Measurements from ENCODE around the gene CXXC5. TPM values are rescaled to one million over a fixed set of nuclear protein-coding genes. Genes with fewer than 3 reads are reported as not detected.

CXXC5 gene
- total and polyA plus RNA-seq, 9 of the 15 experiments (the other 6 are each of a cell fraction or from before 2014, with no cell fraction given): 1.9 to 123 (median 45.8) TPM

DNA sequence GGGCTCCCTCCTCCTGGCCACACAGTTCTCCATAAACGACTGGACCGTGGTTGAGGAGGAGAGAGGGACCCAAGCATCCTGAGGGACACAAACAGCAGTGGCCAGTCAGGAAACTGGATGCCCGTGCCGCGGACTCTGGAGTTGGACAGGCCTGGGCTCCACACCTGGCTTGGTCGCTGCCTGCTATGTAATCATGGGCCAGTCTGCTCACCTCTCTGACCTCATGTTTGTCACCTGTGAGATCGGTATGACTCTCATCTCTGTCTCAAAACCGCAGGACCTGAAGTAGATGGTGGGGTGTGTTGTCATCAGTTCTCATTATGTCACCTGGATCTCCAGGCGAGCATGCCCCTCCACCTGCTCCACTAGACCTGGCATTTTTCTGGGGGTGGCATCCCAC, 14.5 kb downstream of the CXXC5 start:
- TF ChIP-seq, protein P1, sequence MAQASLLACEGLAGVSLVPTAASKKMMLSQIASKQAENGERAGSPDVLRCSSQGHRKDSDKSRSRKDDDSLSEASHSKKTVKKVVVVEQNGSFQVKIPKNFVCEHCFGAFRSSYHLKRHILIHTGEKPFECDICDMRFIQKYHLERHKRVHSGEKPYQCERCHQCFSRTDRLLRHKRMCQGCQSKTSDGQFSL (CRISPR knock-in tag; IDR thresholded peaks at IDR 0.05): 0 out of 2 replicates have a peak, but pooled peaks have one; percentile 20
- TF ChIP-seq, protein P1 (tag; IDR thresholded peaks at IDR 0.05): no peak
- no peak for TF ChIP-seq ZNF668 (CRISPR knock-in tag; IDR thresholded peaks at IDR 0.05)
- Histone ChIP-seq H3K9ac (ENCODE audit: insufficient read depth in 1 of 2, low read depth in 2 of 2, low read length in 2 of 2) (peak overlapping the region in 1 of 2 experiments; percentile 95; a peak in 1 of 4 replicates), H3K4me3 (no peak overlapping the region), H3K9me3 (replicated peaks; ENCODE audit: control insufficient read depth, insufficient read depth, low read depth, low read length) (no peaks in the 10 kb centered on the region), H3K27me3 (ENCODE audit: control insufficient read depth in 2 of 2, insufficient read depth in 2 of 2, low read length in 2 of 2) (no peaks in the 10 kb centered on the region), H3K27ac (ENCODE audit: extremely low read depth, low read depth, low read length) (peak overlapping the region; percentile 49; the same call in 2 of the 3 replicates), H3K36me3 (ENCODE audit: control insufficient read depth, insufficient read depth, low read length) (peaks cover 59% of the 10 kb centered on the region; the same call in 2 of the 3 replicates), H2AFZ (ENCODE audit: low read depth, low read length) (no peak overlapping the region), H3K9me1 (ENCODE audit: control insufficient read depth, insufficient read depth, low read length) (peaks cover 8% of the 10 kb centered on the region), H3K4me1 (replicated peaks in 1 of 2; ENCODE audit: control insufficient read depth in 2 of 2, insufficient read depth in 2 of 2, low read length in 2 of 2) (peaks cover 87 to 90% of the 10 kb centered on the region in 2 experiments), H3K79me2 (ENCODE audit: control insufficient read depth, insufficient read depth, low read length) (peaks cover 100% of the 10 kb centered on the region), H3K4me2 (ENCODE audit: insufficient read depth, low read length) (no peak overlapping the region), H4K20me1 (replicated peaks; ENCODE audit: control insufficient read depth, insufficient read depth, low read length) (peaks cover 59% of the 10 kb centered on the region; the same call in 1 of the 2 replicates)
- DNase-seq (ENCODE audit: extremely low read depth in 1 of 4, low spot score in 3 of 4) (no peak), ATAC-seq (no peak), FAIRE-seq (no peak)
- ChIA-PET CTCF (ENCODE audit: low intra/inter-chr PET ratio) (no interaction called here), POLR2A (interaction anchor here (0.6 to 2.8 kb wide), 2 partner anchors 11 to 77 kb away, joined by 3 to 13 read pairs; no protein-coding TSS in a partner anchor)
- in situ Hi-C loops (cut with MboI): no loop called here
- WGBS (ENCODE audit: insufficient coverage, low coverage, missing lambda C conversion rate): 72% methylated on average over 9 of the region's 9 CpGs
- intact Hi-C loops (cut with micrococcal nuclease): no loop called here
- no TSS peak for BruUV-seq (replicated peaks)

All from K562 (cell line).